ENCODE data around the gene AJUBA.
"Not testable (repeated sequence)": the region's sequence is repeated elsewhere in the genome, so short reads cannot be mapped to it uniquely, and the experiment has no call there.

The AJUBA gene

GRCh38 chr14:22978981-22979671, 3.2 kb downstream of the AJUBA start:
- no peak for DNase-seq

GRCh38 chr14:22978487-22978837, 3.9 kb downstream of the AJUBA start:
- DNase-seq, result no peak

GRCh38 chr14:22977684-22978486, 4.5 kb downstream of the AJUBA start:
- no peak for DNase-seq

- no peak for DNase-seq
Measured at GRCh38 chr14:22977434-22977683, 5.0 kb downstream of the AJUBA start.

- no peak for DNase-seq
Measured at GRCh38 chr14:22976620-22977433, 5.5 kb downstream of the AJUBA start.

GRCh38 chr14:22974530-22975313, 7.6 kb downstream of the AJUBA start:
- no peak for DNase-seq

- DNase-seq, result peak; percentile 49
Measured at GRCh38 chr14:22973217-22974032, 8.9 kb downstream of the AJUBA start.

- no peak for DNase-seq
Measured at GRCh38 chr14:22972313-22972930, 9.9 kb downstream of the AJUBA start.

GRCh38 chr14:22971152-22971551, 11.2 kb downstream of the AJUBA start:
- no peak for DNase-seq

GRCh38 chr14:22966783-22967269, 15.5 kb downstream of the AJUBA start:
- no peak for DNase-seq

GRCh38 chr14:22965916-22966782, 16.2 kb downstream of the AJUBA start:
- DNase-seq, result not testable (repeated sequence)

- no peak for DNase-seq
Measured at GRCh38 chr14:22962061-22962676, 20.2 kb downstream of the AJUBA start.

GRCh38 chr14:22955702-22956569, 26.4 kb downstream of the AJUBA start:
- no peak for DNase-seq

- no peak for DNase-seq
Measured at GRCh38 chr14:22952418-22952817, 29.9 kb downstream of the AJUBA start.

- not testable (repeated sequence) for DNase-seq
Measured at GRCh38 chr14:22951795-22952194, 30.6 kb downstream of the AJUBA start.

- no peak for DNase-seq
Measured at GRCh38 chr14:22945642-22946041, 36.7 kb downstream of the AJUBA start.

- no peak for DNase-seq
Measured at GRCh38 chr14:22939684-22940083, 42.7 kb downstream of the AJUBA start.

GRCh38 chr14:22935156-22935555, 47.2 kb downstream of the AJUBA start:
- no peak for DNase-seq

GRCh38 chr14:22932146-22932545, 50.2 kb downstream of the AJUBA start:
- DNase-seq, result no peak
